HFF-Myc (cell line): ENCODE measurements around the gene PRSS1.
A peak's percentile ranks its signal among the peaks of the same experiment; 100 is the strongest.
"Not testable (repeated sequence)": the region's sequence is repeated elsewhere in the genome, so short reads cannot be mapped to it uniquely, and the experiment has no call there.

Source experiments
- DNase-seq: peaks from one replicate; pipeline ENCODE4 v3.0.0-alpha.2; 2011; ENCODE audit warnings: low read depth; ENCODE audit errors: extremely low read depth
- H3K4me3 ChIP-seq: replicated peaks from 2 replicates; pipeline ENCODE4 v1.5.1; 2011; ENCODE audit warnings: low read depth, mild to moderate bottlenecking, control low read depth, low read length
- CTCF ChIP-seq: IDR thresholded peaks from 2 replicates; pipeline ENCODE4 v1.5.1; 2012; ENCODE audit warnings: mild to moderate bottlenecking, low read depth, low read length, control low read depth; ENCODE audit errors: missing control alignments

Gene PRSS1

DNA sequence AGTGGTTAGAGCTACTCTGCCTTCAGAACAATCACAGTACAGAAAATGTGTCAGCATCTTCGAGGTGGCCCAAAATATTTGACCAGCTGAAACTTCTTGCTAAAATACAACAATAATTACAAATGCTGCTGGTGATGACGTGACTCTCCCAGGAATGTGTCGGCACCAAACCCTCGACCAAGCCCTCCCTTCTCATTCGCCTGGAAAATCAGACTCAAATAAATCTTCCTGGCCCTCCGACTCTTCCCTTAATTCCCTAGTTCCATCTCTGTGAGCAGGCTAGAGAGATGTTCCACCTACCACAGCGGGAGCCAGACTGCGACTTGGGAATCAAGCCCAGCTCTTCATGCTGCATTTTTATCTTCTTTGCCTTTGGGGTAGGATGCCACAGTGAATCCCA, 25.6 kb downstream of the PRSS1 start:
- no peak for DNase-seq
- TF ChIP-seq CTCF, result no peak
- no peak overlapping the region for H3K4me3 ChIP-seq

- DNase-seq, H3K4me3 ChIP-seq: not testable (repeated sequence)
Observed at GRCh38 chr7:142775351-142776115, 26.3 kb downstream of the PRSS1 start.

- no peak overlapping the region for H3K4me3 ChIP-seq
- no peak for TF ChIP-seq CTCF
- no peak for DNase-seq
Observed at GRCh38 chr7:142776206-142776844, 27.1 kb downstream of the PRSS1 start.

- DNase-seq, H3K4me3 ChIP-seq: not testable (repeated sequence)
Observed at GRCh38 chr7:142776845-142777225, 27.6 kb downstream of the PRSS1 start.

DNA sequence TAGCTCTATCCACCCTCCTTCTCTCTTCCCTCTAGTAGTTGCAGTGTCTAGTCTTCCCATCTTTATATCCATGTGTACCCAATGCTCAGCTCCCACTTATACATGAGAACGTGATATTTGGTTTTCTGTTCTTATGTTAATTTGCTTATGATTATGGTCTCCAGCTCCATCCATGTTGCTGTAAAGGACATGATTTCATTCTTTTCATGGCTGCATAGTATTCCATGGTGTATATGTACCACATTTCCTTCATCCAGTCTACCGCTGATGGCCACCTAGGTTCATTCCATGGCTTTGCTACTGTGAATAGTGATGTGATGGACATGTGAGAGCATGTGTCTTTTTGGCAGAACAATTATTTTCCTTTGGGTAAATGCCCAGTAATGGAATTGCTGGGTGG, 28.0 kb downstream of the PRSS1 start:
- TF ChIP-seq CTCF, result no peak
- H3K4me3 ChIP-seq, result no peak overlapping the region
- DNase-seq, result no peak

DNA sequence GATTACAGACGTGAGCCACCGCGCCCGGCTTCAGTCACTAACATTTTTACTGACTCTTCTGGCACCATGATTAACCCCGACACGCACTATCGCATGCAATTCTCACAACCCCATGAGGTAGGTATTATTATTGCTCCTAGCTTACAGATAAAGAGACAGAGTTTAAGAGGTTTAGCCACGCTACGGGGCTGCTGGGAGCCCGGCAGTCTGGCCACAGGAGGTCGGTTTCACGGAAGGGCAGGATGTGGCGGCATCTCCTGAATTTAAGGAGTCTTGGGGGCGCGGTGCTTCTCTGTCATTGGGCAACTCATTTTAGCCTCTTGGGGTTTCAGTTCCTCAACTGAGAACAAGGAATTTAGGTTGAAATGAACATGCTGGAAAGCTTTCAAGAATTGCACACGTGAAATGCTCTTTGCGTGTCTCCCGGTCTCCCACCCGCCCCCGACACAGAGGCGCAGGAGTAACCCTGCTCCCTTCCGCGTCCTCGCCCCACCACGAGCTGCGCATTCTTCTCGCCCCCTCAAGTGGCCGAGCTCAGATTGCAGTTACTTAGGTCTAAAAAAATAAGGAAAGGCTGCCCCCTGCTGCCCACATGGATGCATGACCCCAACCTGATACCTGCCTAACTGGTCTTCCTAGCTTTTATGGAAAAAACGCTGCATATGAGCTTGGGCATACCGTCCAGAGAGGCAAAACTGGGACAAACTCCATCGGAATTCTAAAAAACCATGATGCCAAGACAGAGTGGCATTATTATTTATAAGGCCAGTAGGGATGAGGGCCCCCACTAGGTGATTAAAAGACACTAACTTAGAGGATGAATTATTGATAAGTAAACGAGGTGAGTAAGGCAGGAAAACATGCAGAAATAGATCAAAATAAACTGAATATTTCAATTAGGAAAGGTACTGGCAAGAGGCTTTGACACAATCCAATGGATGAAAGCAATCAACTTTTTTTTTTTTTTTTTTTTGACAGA, 33.9 kb downstream of the PRSS1 start:
- H3K4me3 ChIP-seq, result peak overlapping the region; percentile 32
- DNase-seq, result peak; percentile 84
- TF ChIP-seq CTCF, result peak; percentile 85

GRCh38 chr7:142784096-142784495, 34.8 kb downstream of the PRSS1 start:
- no peak for TF ChIP-seq CTCF
- H3K4me3 ChIP-seq, result no peak overlapping the region
- DNase-seq, result no peak
